Natural killer cell (primary cell): ENCODE measurements around the gene ULK1. TPM values are rescaled to one million over a fixed set of nuclear protein-coding genes. Genes with fewer than 3 reads are reported as not detected.
A peak's percentile ranks its signal among the peaks of the same experiment; 100 is the strongest.

Experiments used
- ATAC-seq, 3 donors: fragments of 150-1000 bp in 2 of 3; fragments of 200-7000 bp in 1 of 3; cut with Tn5 transposase; 1 replicate in 1 of 3; 2 replicates in 2 of 3; pipeline ENCODE4 v1.10.0; 2021; ENCODE audit warnings: mild to moderate bottlenecking in 2 of 3, moderate library complexity in 2 of 3
- DNase-seq, 2 donors: peaks; one replicate each; pipeline versions ENCODE4 v3.0.0 to v3.0.0-alpha.2; 2013 to 2021; ENCODE audit warnings: mixed read lengths in 1 of 2
- H3K27ac ChIP-seq: one replicate; pipeline ENCODE4 v1.5.1; 2013; ENCODE audit warnings: mild to moderate bottlenecking, low read length
- H3K27me3 ChIP-seq: one replicate; pipeline ENCODE4 v1.6.1; 2013; ENCODE audit warnings: low read length; ENCODE audit not compliant: control insufficient read depth, insufficient read depth
- H3K36me3 ChIP-seq: one replicate; pipeline ENCODE4 v1.6.1; 2013; ENCODE audit warnings: low read length; ENCODE audit not compliant: control insufficient read depth, insufficient read depth
- H3K4me1 ChIP-seq: one replicate; pipeline ENCODE4 v1.6.1; 2013; ENCODE audit warnings: low read length; ENCODE audit not compliant: control insufficient read depth, insufficient read depth
- H3K4me3 ChIP-seq: one replicate; pipeline ENCODE4 v1.5.1; 2013; ENCODE audit warnings: low read length
- H3K9me3 ChIP-seq: one replicate; pipeline ENCODE4 v1.6.1; 2013; ENCODE audit warnings: low read length; ENCODE audit not compliant: control insufficient read depth, insufficient read depth
- H3K27ac Mint-ChIP-seq, 2 donors: one replicate each; pipeline ENCODE4 v1.8.0; 2022; ENCODE audit warnings: mild to moderate bottlenecking in 2 of 2, mixed read lengths in 2 of 2, moderate library complexity in 1 of 2
- H3K27me3 Mint-ChIP-seq, 2 donors: one replicate each; pipeline ENCODE4 v1.8.0; 2022; ENCODE audit warnings: low read depth in 2 of 2, mixed read lengths in 2 of 2
- H3K36me3 Mint-ChIP-seq: one replicate; pipeline ENCODE4 v1.8.0; 2022; ENCODE audit warnings: mixed read lengths
- H3K4me1 Mint-ChIP-seq, 2 donors: one replicate each; pipeline ENCODE4 v1.8.0; 2022; ENCODE audit warnings: mixed read lengths in 2 of 2
- H3K4me3 Mint-ChIP-seq: one replicate; pipeline ENCODE4 v1.8.0; 2022; ENCODE audit warnings: mild to moderate bottlenecking, moderate library complexity, mixed read lengths
- H3K9me3 Mint-ChIP-seq, 2 donors: one replicate each; pipeline ENCODE4 v1.8.0; 2022; ENCODE audit warnings: mixed read lengths in 2 of 2
- WGBS: methylation state at CpG from one replicate; pipeline ENCODE4 v1.1.7; 2013; ENCODE audit warnings: missing lambda C conversion rate; ENCODE audit not compliant: insufficient coverage; 5-methylcytosine and 5-hydroxymethylcytosine counted together
- intact Hi-C: fragments of 100-400 bp; cut with micrococcal nuclease; formaldehyde crosslinking; loops from one replicate; pipeline ENCODE4 v1.14.2; 2022
- total RNA-seq, 4 donors: library from RNA; stranded (reverse); fragments of 120-200 nt in 1 of 4; gene quantifications; one replicate each; pipeline versions ENCODE4 v1.2.3 to v1.2.4, GENCODE V29; 2013 to 2022
- TF ChIP-seq, protein P1 (sequence below): fragments of 200-600 bp; IDR thresholded peaks from one replicate; pipeline ENCODE4 v1.8.0; 2022; ENCODE audit warnings: antibody characterized with exemption

Gene ULK1
- total RNA-seq, 3 donors from 2014 or later (not counting 1 experiment from before 2014, with no cell fraction given) = 99.1 to 142 (median 123) TPM

DNA sequence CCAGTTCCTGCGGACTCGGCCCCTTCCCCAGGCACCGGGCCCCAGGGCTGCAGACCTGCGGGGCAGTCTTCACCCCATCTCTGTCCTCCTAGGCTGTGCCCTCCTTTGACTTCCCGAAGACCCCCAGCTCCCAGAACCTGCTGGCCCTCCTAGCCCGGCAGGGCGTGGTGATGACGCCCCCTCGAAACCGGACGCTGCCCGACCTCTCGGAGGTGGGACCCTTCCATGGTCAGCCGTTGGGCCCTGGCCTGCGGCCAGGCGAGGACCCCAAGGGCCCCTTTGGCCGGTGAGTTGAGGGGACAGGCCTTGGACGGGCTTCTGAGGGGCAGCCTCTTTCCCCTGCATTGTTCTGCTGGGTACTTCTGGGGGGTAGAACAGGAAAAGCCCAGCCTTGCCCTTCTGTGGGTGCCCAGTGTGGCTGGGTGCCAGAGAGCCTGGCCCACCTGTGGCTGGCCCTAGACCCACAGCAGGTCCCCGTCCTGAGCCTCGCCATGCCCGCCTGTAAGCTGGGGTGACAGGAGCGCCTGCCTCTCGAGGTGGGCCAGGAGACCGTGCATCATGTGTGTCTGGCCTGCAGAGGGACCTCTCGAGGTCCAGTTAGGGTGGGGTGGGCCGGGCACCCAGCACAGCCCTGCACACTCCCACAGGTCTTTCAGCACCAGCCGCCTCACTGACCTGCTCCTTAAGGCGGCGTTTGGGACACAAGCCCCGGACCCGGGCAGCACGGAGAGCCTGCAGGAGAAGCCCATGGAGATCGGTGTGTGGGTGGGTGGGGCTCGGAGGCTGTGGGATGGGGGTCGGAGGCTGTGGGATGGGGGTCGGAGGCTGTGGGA is 22.1 kb downstream of the ULK1 start:
- no peaks in the 10 kb centered on the region for H3K27me3 Mint-ChIP-seq
- TF ChIP-seq, protein P1, sequence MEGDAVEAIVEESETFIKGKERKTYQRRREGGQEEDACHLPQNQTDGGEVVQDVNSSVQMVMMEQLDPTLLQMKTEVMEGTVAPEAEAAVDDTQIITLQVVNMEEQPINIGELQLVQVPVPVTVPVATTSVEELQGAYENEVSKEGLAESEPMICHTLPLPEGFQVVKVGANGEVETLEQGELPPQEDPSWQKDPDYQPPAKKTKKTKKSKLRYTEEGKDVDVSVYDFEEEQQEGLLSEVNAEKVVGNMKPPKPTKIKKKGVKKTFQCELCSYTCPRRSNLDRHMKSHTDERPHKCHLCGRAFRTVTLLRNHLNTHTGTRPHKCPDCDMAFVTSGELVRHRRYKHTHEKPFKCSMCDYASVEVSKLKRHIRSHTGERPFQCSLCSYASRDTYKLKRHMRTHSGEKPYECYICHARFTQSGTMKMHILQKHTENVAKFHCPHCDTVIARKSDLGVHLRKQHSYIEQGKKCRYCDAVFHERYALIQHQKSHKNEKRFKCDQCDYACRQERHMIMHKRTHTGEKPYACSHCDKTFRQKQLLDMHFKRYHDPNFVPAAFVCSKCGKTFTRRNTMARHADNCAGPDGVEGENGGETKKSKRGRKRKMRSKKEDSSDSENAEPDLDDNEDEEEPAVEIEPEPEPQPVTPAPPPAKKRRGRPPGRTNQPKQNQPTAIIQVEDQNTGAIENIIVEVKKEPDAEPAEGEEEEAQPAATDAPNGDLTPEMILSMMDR = no peak

DNA sequence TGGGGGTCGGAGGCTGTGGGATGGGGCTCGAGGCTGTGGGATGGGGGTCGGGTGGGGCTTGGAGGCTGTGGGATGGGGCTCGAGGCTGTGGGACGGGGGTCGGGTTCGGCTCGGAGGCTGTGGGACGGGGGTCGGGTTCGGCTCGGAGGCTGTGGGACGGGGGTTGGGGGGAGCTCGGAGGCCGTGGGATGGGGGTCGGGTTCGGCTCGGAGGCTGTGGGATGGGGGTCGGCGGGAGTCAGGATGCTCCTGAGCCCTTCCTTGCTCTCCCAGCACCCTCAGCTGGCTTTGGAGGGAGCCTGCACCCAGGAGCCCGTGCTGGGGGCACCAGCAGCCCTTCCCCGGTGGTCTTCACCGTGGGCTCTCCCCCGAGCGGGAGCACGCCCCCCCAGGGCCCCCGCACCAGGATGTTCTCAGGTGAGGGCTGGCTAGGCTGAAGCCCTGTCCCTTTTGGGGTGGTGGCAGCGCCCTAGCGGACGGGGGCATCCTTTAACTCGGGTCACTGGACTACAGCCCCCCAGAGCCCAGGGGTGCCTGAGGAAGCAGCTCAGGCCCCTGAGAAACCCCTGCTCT is 22.8 kb downstream of the ULK1 start:
- intact Hi-C loops = no loop called here
- Histone ChIP-seq H3K4me3 (no peak overlapping the region), H3K27ac (no peak overlapping the region), H3K36me3 (peaks cover 30% of the 10 kb centered on the region), H3K9me3 (no peaks in the 10 kb centered on the region), H3K4me1 (no peaks in the 10 kb centered on the region), H3K27me3 (no peaks in the 10 kb centered on the region)
- Mint-ChIP-seq H3K36me3 (no peaks in the 10 kb centered on the region), H3K27me3 (no peaks in the 10 kb centered on the region), H3K4me3 (no peak overlapping the region), H3K9me3 (no peaks in the 10 kb centered on the region), H3K4me1 (no peaks in the 10 kb centered on the region), H3K27ac (no peak overlapping the region)
- DNase-seq (peak in 1 of 2 donors; percentile 39), ATAC-seq (peak in 1 of 3 donors; percentile 2)
- TF ChIP-seq, protein P1 = no peak
- WGBS = 91% methylated on average over 18 of the region's 31 CpGs

More for the DNA sequence above, 22.1 kb downstream of the ULK1 start:
- no peak for DNase-seq
- H3K36me3 ChIP-seq = peaks cover 34% of the 10 kb centered on the region
- no peaks in the 10 kb centered on the region for H3K27me3 ChIP-seq
- WGBS = 95% methylated on average over 36 of the region's 36 CpGs
- no peaks in the 10 kb centered on the region for H3K9me3 ChIP-seq
- Mint-ChIP-seq H3K27ac (no peak overlapping the region), H3K4me1 (no peaks in the 10 kb centered on the region), H3K4me3 (no peak overlapping the region), H3K9me3 (no peaks in the 10 kb centered on the region), H3K36me3 (no peaks in the 10 kb centered on the region)
- intact Hi-C loops = no loop called here
- no peak for ATAC-seq
- no peak overlapping the region for H3K4me3 ChIP-seq
- no peaks in the 10 kb centered on the region for H3K4me1 ChIP-seq
- H3K27ac ChIP-seq = no peak overlapping the region

GRCh38 chr12:131917711-131918306 is 23.4 kb downstream of the ULK1 start:
- TF ChIP-seq, protein P1 = no peak
- H3K36me3 Mint-ChIP-seq = no peaks in the 10 kb centered on the region
- Histone ChIP-seq H3K27me3 (no peaks in the 10 kb centered on the region), H3K4me3 (no peak overlapping the region), H3K4me1 (no peaks in the 10 kb centered on the region), H3K36me3 (peaks cover 28% of the 10 kb centered on the region), H3K27ac (no peak overlapping the region), H3K9me3 (no peaks in the 10 kb centered on the region)
- ATAC-seq (no peak), DNase-seq (no peak)
- no peak overlapping the region for H3K4me3 Mint-ChIP-seq
- 97% methylated on average over 18 of the region's 18 CpGs for WGBS
- H3K4me1 Mint-ChIP-seq = no peaks in the 10 kb centered on the region
- H3K27me3 Mint-ChIP-seq = no peaks in the 10 kb centered on the region
- H3K27ac Mint-ChIP-seq = peak overlapping the region in 1 of 2 donors; percentile 51
- H3K9me3 Mint-ChIP-seq = no peaks in the 10 kb centered on the region
- intact Hi-C loops = no loop called here
